Chondrocyte (in vitro differentiated cells): Measurements from ENCODE around the gene CYFIP1. TPM values are rescaled to one million over a fixed set of nuclear protein-coding genes. Genes with fewer than 3 reads are reported as not detected.

Source experiments
- DNase-seq: peaks from one replicate; pipeline ENCODE4 v3.0.0; 2021; ENCODE audit warnings: mixed read lengths, low spot score
- H3K27ac Mint-ChIP-seq: one replicate; pipeline ENCODE4 v1.8.0; 2021; ENCODE audit warnings: mild to moderate bottlenecking, moderate library complexity, mixed read lengths; ENCODE audit not compliant: unreplicated experiment
- H3K27me3 Mint-ChIP-seq: 2 replicates; pipeline ENCODE4 v1.8.0; 2021; ENCODE audit warnings: low read depth, mixed read lengths
- H3K36me3 Mint-ChIP-seq: 2 replicates; pipeline ENCODE4 v1.8.0; 2021; ENCODE audit warnings: low read depth, mixed read lengths
- H3K4me1 Mint-ChIP-seq: 2 replicates; pipeline ENCODE4 v1.8.0; 2021; ENCODE audit warnings: low read depth, mild to moderate bottlenecking, mixed read lengths
- H3K4me3 Mint-ChIP-seq: one replicate; pipeline ENCODE4 v1.8.0; 2021; ENCODE audit warnings: mild to moderate bottlenecking, moderate library complexity, mixed read lengths; ENCODE audit not compliant: unreplicated experiment
- H3K9me3 Mint-ChIP-seq: 2 replicates; pipeline ENCODE4 v1.8.0; 2021; ENCODE audit warnings: low read depth, mixed read lengths
- total RNA-seq: library from RNA; stranded (reverse); gene quantifications from 3 replicates; pipeline ENCODE4 v1.2.1, GENCODE V29; 2021
- TF ChIP-seq, protein P1 (sequence below): fragments of 200-600 bp; sonication (generic); IDR thresholded peaks from 2 replicates; pipeline ENCODE4 v1.5.0; 2021; ENCODE audit warnings: antibody characterized with exemption, mild to moderate bottlenecking, moderate library complexity

Gene CYFIP1
- total RNA-seq, 1 donor from 2014 or later: 98.5 TPM

- no peak for DNase-seq
- H3K27me3 Mint-ChIP-seq: no peaks in the 10 kb centered on the region
- H3K9me3 Mint-ChIP-seq: no peaks in the 10 kb centered on the region
- H3K36me3 Mint-ChIP-seq: peaks cover 22% of the 10 kb centered on the region
- TF ChIP-seq, protein P1, sequence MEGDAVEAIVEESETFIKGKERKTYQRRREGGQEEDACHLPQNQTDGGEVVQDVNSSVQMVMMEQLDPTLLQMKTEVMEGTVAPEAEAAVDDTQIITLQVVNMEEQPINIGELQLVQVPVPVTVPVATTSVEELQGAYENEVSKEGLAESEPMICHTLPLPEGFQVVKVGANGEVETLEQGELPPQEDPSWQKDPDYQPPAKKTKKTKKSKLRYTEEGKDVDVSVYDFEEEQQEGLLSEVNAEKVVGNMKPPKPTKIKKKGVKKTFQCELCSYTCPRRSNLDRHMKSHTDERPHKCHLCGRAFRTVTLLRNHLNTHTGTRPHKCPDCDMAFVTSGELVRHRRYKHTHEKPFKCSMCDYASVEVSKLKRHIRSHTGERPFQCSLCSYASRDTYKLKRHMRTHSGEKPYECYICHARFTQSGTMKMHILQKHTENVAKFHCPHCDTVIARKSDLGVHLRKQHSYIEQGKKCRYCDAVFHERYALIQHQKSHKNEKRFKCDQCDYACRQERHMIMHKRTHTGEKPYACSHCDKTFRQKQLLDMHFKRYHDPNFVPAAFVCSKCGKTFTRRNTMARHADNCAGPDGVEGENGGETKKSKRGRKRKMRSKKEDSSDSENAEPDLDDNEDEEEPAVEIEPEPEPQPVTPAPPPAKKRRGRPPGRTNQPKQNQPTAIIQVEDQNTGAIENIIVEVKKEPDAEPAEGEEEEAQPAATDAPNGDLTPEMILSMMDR: no peak
- H3K27ac Mint-ChIP-seq: no peak overlapping the region
- no peaks in the 10 kb centered on the region for H3K4me1 Mint-ChIP-seq
- H3K4me3 Mint-ChIP-seq: no peak overlapping the region
Observed at GRCh38 chr15:22819651-22820050, 160.5 kb downstream of the CYFIP1 start.

Other genes starting within 250 kb of the CYFIP1 start
- 13.5 to 18.3 TPM (median 16.4 TPM) in 3 replicates for gene NIPA1, start 193.7 kb downstream of the CYFIP1 start, total RNA-seq
- gene NIPA2, start 141.7 kb downstream of the CYFIP1 start, total RNA-seq: 59.3 to 60.9 TPM (median 60.4 TPM) in 3 replicates
- gene TUBGCP5, start 59.2 kb upstream of the CYFIP1 start, total RNA-seq: 14.4 to 22.8 TPM (median 14.6 TPM) in 3 replicates
- not detected in 3 replicates for gene GOLGA6L1, start 156.5 kb upstream of the CYFIP1 start, total RNA-seq